Measurements from ENCODE around the gene ABHD3.
"Not testable (repeated sequence)": the region's sequence is repeated elsewhere in the genome, so short reads cannot be mapped to it uniquely, and the experiment has no call there.

The ABHD3 gene

GRCh38 chr18:21704603-21705364 lies at the start of gene ABHD3:
Gene ABHD3, minus strand, starts transcription at chr18:21704774. Its CDS starts 109 bp downstream, at chr18:21704665.
- DNase-seq (ENCODE audit: low read depth in 2 of 2, low spot score in 1 of 2): peak; percentile 74 to 88

- DNase-seq (ENCODE audit: low read depth in 2 of 2, low spot score in 1 of 2): no peak
Measured at GRCh38 chr18:21747764-21748693, 43.5 kb upstream of the ABHD3 start.

GRCh38 chr18:21747268-21747667 lies 42.7 kb upstream of the ABHD3 start:
- no peak for DNase-seq (ENCODE audit: low read depth in 2 of 2, low spot score in 1 of 2)

GRCh38 chr18:21745231-21745630 lies 40.7 kb upstream of the ABHD3 start:
- no peak for DNase-seq (ENCODE audit: low read depth in 2 of 2, low spot score in 1 of 2)

- DNase-seq (ENCODE audit: low read depth in 2 of 2, low spot score in 1 of 2): no peak
Measured at GRCh38 chr18:21743166-21743832, 38.7 kb upstream of the ABHD3 start.

- DNase-seq (ENCODE audit: low read depth in 2 of 2, low spot score in 1 of 2): no peak
Measured at GRCh38 chr18:21742315-21742687, 37.7 kb upstream of the ABHD3 start.

- no peak for DNase-seq (ENCODE audit: low read depth in 2 of 2, low spot score in 1 of 2)
Measured at GRCh38 chr18:21741562-21742314, 37.2 kb upstream of the ABHD3 start.

GRCh38 chr18:21741312-21741561 lies 36.7 kb upstream of the ABHD3 start:
- DNase-seq (ENCODE audit: low read depth in 2 of 2, low spot score in 1 of 2): no peak

- DNase-seq (ENCODE audit: low read depth in 2 of 2, low spot score in 1 of 2): peak; percentile 96 to 97
Measured at GRCh38 chr18:21740538-21741311, 36.2 kb upstream of the ABHD3 start, which contains the start of gene MIB1. Gene MIB1, plus strand, starts transcription at chr18:21740792. Its CDS starts 792 bp downstream, at chr18:21741584.

GRCh38 chr18:21739604-21740537 lies 35.3 kb upstream of the ABHD3 start:
- no peak for DNase-seq (ENCODE audit: low read depth in 2 of 2, low spot score in 1 of 2)

GRCh38 chr18:21736926-21737325 lies 32.4 kb upstream of the ABHD3 start:
- not testable (repeated sequence) for DNase-seq (ENCODE audit: low read depth in 2 of 2, low spot score in 1 of 2)

- no peak for DNase-seq (ENCODE audit: low read depth in 2 of 2, low spot score in 1 of 2)
Measured at GRCh38 chr18:21735452-21736015, 31.0 kb upstream of the ABHD3 start.

- DNase-seq (ENCODE audit: low read depth in 2 of 2, low spot score in 1 of 2): no peak
Measured at GRCh38 chr18:21733011-21733410, 28.4 kb upstream of the ABHD3 start.

GRCh38 chr18:21727702-21728101 lies 23.1 kb upstream of the ABHD3 start:
- no peak for DNase-seq (ENCODE audit: low read depth in 2 of 2, low spot score in 1 of 2)

- DNase-seq (ENCODE audit: low read depth in 2 of 2, low spot score in 1 of 2): no peak
Measured at GRCh38 chr18:21725201-21725600, 20.6 kb upstream of the ABHD3 start.

GRCh38 chr18:21722687-21723086 lies 18.1 kb upstream of the ABHD3 start:
- no peak for DNase-seq (ENCODE audit: low read depth in 2 of 2, low spot score in 1 of 2)

- no peak for DNase-seq (ENCODE audit: low read depth in 2 of 2, low spot score in 1 of 2)
Measured at GRCh38 chr18:21714474-21714873, 9.9 kb upstream of the ABHD3 start.

- DNase-seq (ENCODE audit: low read depth in 2 of 2, low spot score in 1 of 2): not testable (repeated sequence)
Measured at GRCh38 chr18:21707130-21707529, 2.6 kb upstream of the ABHD3 start.

- DNase-seq (ENCODE audit: low read depth in 2 of 2, low spot score in 1 of 2): no peak
Measured at GRCh38 chr18:21706386-21706865, 1.9 kb upstream of the ABHD3 start.

All from stimulated activated CD8-positive, alpha-beta memory T cell treated with anti-CD3 and anti-CD28 coated beads, Interleukin-4, amount 100 ng/mL, for 4 hours (primary cell).